HFF-Myc (cell line): ENCODE measurements around the gene RCC1.

Experiments used
- DNase-seq: peaks from one replicate; pipeline ENCODE4 v3.0.0-alpha.2; 2011; ENCODE audit warnings: low read depth; ENCODE audit errors: extremely low read depth
- H3K4me3 ChIP-seq: replicated peaks from 2 replicates; pipeline ENCODE4 v1.5.1; 2011; ENCODE audit warnings: low read depth, mild to moderate bottlenecking, control low read depth, low read length
- CTCF ChIP-seq: IDR thresholded peaks from 2 replicates; pipeline ENCODE4 v1.5.1; 2012; ENCODE audit warnings: mild to moderate bottlenecking, low read depth, low read length, control low read depth; ENCODE audit errors: missing control alignments

Gene RCC1

GRCh38 chr1:28506907-28507246 lies 1.0 kb downstream of the RCC1 start:
- TF ChIP-seq CTCF, result no peak
- H3K4me3 ChIP-seq, result peak overlapping the region; percentile 70
- DNase-seq, result no peak

GRCh38 chr1:28507247-28507645 lies 1.4 kb downstream of the RCC1 start:
- no peak for TF ChIP-seq CTCF
- peak overlapping the region; percentile 70 for H3K4me3 ChIP-seq
- no peak for DNase-seq

GRCh38 chr1:28507646-28508434 lies 2.0 kb downstream of the RCC1 start:
- TF ChIP-seq CTCF, result no peak
- DNase-seq, result no peak
- peak overlapping the region; percentile 70 for H3K4me3 ChIP-seq

- peak overlapping the region; percentile 70 for H3K4me3 ChIP-seq
- no peak for DNase-seq
- no peak for TF ChIP-seq CTCF
Measured at GRCh38 chr1:28508435-28508754, 2.6 kb downstream of the RCC1 start.

- no peak for TF ChIP-seq CTCF
- H3K4me3 ChIP-seq, result peak overlapping the region; percentile 70
- no peak for DNase-seq
Measured at GRCh38 chr1:28509705-28510272, 3.9 kb downstream of the RCC1 start.

GRCh38 chr1:28510273-28510969 lies 4.6 kb downstream of the RCC1 start:
- peak overlapping the region; percentile 70 for H3K4me3 ChIP-seq
- DNase-seq, result no peak
- no peak for TF ChIP-seq CTCF
